Gastrocnemius medialis (tissue), 4 donors: ENCODE data around the gene SLC9A6. TPM values are rescaled to one million over a fixed set of nuclear protein-coding genes. Genes with fewer than 3 reads are reported as not detected.

Source experiments
- ATAC-seq, 2 donors: fragments of 150-250 bp; one replicate each; pipeline ENCODE4 v1.9.1; 2016
- DNase-seq, 2 donors: peaks; one replicate each; pipeline ENCODE4 v3.0.0-alpha.2; 2019
- H3K27ac ChIP-seq, 4 donors: fragments of 200-600 bp; sonication (generic); 1 replicate in 1 of 4; 2 replicates in 3 of 4; pipeline ENCODE4 v1.5.1; 2016 to 2018; ENCODE audit warnings: mild to moderate bottlenecking in 2 of 4, moderate library complexity in 1 of 4
- H3K27me3 ChIP-seq, 3 donors: fragments of 200-600 bp; sonication (generic) in 2 of 3; 1 replicate in 1 of 3; 2 replicates in 2 of 3; pipeline versions ENCODE4 v1.5.1 to v1.6.0; 2016 to 2019; ENCODE audit warnings: mild to moderate bottlenecking in 1 of 3, moderate library complexity in 1 of 3
- H3K36me3 ChIP-seq, 2 donors: fragments of 200-600 bp; sonication (generic) in 1 of 2; one replicate each; pipeline ENCODE4 v1.5.1; 2017 to 2018
- H3K4me1 ChIP-seq, 2 donors: fragments of 200-600 bp; sonication (generic) in 1 of 2; one replicate each; pipeline ENCODE4 v1.5.1; 2016 to 2017; ENCODE audit warnings: mild to moderate bottlenecking in 2 of 2
- H3K4me3 ChIP-seq, 4 donors: fragments of 200-600 bp; sonication (generic) in 3 of 4; 1 replicate in 1 of 4; 2 replicates in 3 of 4; pipeline ENCODE4 v1.5.1; 2016 to 2019; ENCODE audit warnings: mild to moderate bottlenecking in 2 of 4
- H3K9me3 ChIP-seq, 3 donors: fragments of 200-600 bp; sonication (generic) in 2 of 3; 1 replicate in 1 of 3; 2 replicates in 2 of 3; pipeline ENCODE4 v1.5.1; 2016 to 2019
- CTCF ChIP-seq, 5 experiments: fragments of 450-650 bp in 3 of 5; fragments of 200-600 bp in 2 of 5; sonication (generic) in 2 of 5; IDR thresholded peaks in 4 of 5; conservative IDR thresholded peaks in 1 of 5; 1 replicate in 4 of 5; 2 replicates in 1 of 5; pipeline ENCODE4 v1.5.1; 2016 to 2019; ENCODE audit warnings: antibody characterized with exemption in 5 of 5, mild to moderate bottlenecking in 3 of 5, moderate library complexity in 3 of 5
- POLR2A ChIP-seq, 2 donors: fragments of 450-650 bp; IDR thresholded peaks; one replicate each; pipeline ENCODE4 v1.6.1; 2017; ENCODE audit warnings: antibody characterized with exemption in 2 of 2, mild to moderate bottlenecking in 2 of 2, moderate library complexity in 2 of 2
- in situ Hi-C, 4 donors: fragments of 200-750 bp; cut with MboI; loops; one replicate each; pipeline versions ENCODE4 v1.15.0 to v1.8.0; 2017; ENCODE audit warnings: low sequenced_read_pairs in 4 of 4
- intact Hi-C: fragments of 100-400 bp; cut with DNase I; formaldehyde crosslinking; loops from one replicate; pipeline ENCODE4 v1.15.1; 2023; ENCODE audit warnings: low total_unique reads
- total RNA-seq, 4 donors: library from RNA; depleted of rRNA; stranded (reverse); fragments of >200 nt; gene quantifications; one replicate each; pipeline versions ENCODE4 v1.1.0 to v1.2.3, GENCODE V29; 2016

Gene SLC9A6
- total RNA-seq, 4 donors from 2014 or later = 13.3 to 18.7 (median 15.2) TPM

GRCh38 chrX:136094962-136095361 is 109.7 kb downstream of the SLC9A6 start:
- Histone ChIP-seq H3K9me3 (no peaks in the 10 kb centered on the region), H3K36me3 (no peaks in the 10 kb centered on the region), H3K27me3 (no peaks in the 10 kb centered on the region), H3K4me1 (no peaks in the 10 kb centered on the region), H3K4me3 (no peak overlapping the region), H3K27ac (no peak overlapping the region)
- ATAC-seq (no peak), DNase-seq (no peak)
- intact Hi-C loops (no loop called here), in situ Hi-C loops (no loop called here)
- TF ChIP-seq POLR2A (IDR thresholded peaks at IDR 0.05) (no peak), CTCF (IDR thresholded peaks at IDR 0.05 in 4 of 5, conservative IDR thresholded peaks at IDR 0.05 in 1 of 5) (no peak)

Other genes with a start within 250 kb of the SLC9A6 start
- not detected for gene CT45A3, start 217.2 kb upstream of the SLC9A6 start, total RNA-seq
- not detected for gene CT45A5, start 199.9 kb upstream of the SLC9A6 start, total RNA-seq
- not detected for gene CT45A6, start 182.6 kb upstream of the SLC9A6 start, total RNA-seq
- gene CT45A2, start 165.4 kb upstream of the SLC9A6 start, total RNA-seq = not detected
- gene CT45A7, start 148.2 kb upstream of the SLC9A6 start, total RNA-seq = not detected
- not detected for gene CT45A8, start 130.9 kb upstream of the SLC9A6 start, total RNA-seq
- gene CT45A9, start 113.6 kb upstream of the SLC9A6 start, total RNA-seq = not detected
- gene CT45A10, start 92.0 kb upstream of the SLC9A6 start, total RNA-seq = not detected
- gene SAGE1, start 91.7 kb upstream of the SLC9A6 start, total RNA-seq = not detected
- 10 to 100 TPM; 20.6 to 29.2 (median 23.5) TPM for gene MMGT1, start 11.4 kb upstream of the SLC9A6 start, total RNA-seq
- gene FHL1, start 162.1 kb downstream of the SLC9A6 start, total RNA-seq = 1,000 to 10,000 TPM; 2,023 to 8,069 (median 7,102) TPM